SK-N-SH treated with all-trans-retinoic acid at 6 μM for 48 hours (cell line): ENCODE data around the gene CYP2E1.

Experiments used
- ARNTL ChIP-seq: fragments of 450-650 bp; formaldehyde crosslinking; IDR thresholded peaks from 2 replicates; pipeline ENCODE4 v1.5.0; 2020; ENCODE audit warnings: low read depth, mild to moderate bottlenecking, moderate library complexity, borderline replicate concordance
- ISL1 ChIP-seq: fragments of 250-450 bp; sonication (Bioruptor Pico); IDR thresholded peaks from 2 replicates; pipeline ENCODE4 v2.1.2; 2022; ENCODE audit warnings: mild to moderate bottlenecking, moderate library complexity
- ZFP3 ChIP-seq: fragments of 250-450 bp; sonication (Bioruptor Pico); IDR thresholded peaks from 2 replicates; pipeline ENCODE4 v1.5.0; 2020; ENCODE audit warnings: mild to moderate bottlenecking, moderate library complexity
- ZFP30 ChIP-seq: fragments of 450-650 bp; formaldehyde crosslinking; IDR thresholded peaks from 2 replicates; pipeline ENCODE4 v1.5.0; 2022; ENCODE audit warnings: mild to moderate bottlenecking, moderate library complexity
- ZNF70 ChIP-seq: fragments of 450-650 bp; formaldehyde crosslinking; IDR thresholded peaks from 2 replicates; pipeline ENCODE4 v1.5.0; 2020; ENCODE audit warnings: mild to moderate bottlenecking, moderate library complexity
- TF ChIP-seq, protein P1 (sequence below): fragments of 250-450 bp; sonication (Bioruptor Pico); IDR thresholded peaks from 2 replicates; pipeline ENCODE4 v1.8.0; 2020; ENCODE audit warnings: mild to moderate bottlenecking, moderate library complexity, borderline replicate concordance
- TF ChIP-seq, protein P2 (sequence below): fragments of 250-450 bp; sonication (Bioruptor Pico); IDR thresholded peaks from 2 replicates; pipeline ENCODE4 v1.5.0; 2020; ENCODE audit warnings: mild to moderate bottlenecking, moderate library complexity

DNA sequence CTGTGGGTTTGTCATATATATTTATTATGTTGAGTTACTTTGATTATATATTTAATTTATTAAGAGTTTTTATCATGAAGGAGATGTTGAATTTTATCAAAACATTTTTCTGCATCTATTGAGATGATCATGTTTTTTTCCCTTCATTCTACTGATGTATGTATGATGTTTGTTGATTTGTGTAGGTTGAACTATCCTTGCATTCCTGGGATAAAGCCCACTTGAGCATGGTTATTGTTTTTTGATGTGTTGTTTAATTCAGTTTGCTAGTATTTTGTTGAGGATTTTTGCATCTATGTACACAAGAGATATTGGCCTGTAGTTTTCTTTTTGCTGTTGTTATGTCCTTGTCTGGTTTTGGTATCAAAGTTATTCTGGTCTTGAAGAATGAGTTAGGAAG, 42.3 kb upstream of the CYP2E1 start:
- TF ChIP-seq ISL1 (CRISPR knock-in tag) (no peak), ARNTL (CRISPR knock-in tag) (no peak), ZFP30 (no peak), ZNF70 (CRISPR knock-in tag) (no peak), ZFP3 (CRISPR knock-in tag) (no peak)
- TF ChIP-seq, protein P1, sequence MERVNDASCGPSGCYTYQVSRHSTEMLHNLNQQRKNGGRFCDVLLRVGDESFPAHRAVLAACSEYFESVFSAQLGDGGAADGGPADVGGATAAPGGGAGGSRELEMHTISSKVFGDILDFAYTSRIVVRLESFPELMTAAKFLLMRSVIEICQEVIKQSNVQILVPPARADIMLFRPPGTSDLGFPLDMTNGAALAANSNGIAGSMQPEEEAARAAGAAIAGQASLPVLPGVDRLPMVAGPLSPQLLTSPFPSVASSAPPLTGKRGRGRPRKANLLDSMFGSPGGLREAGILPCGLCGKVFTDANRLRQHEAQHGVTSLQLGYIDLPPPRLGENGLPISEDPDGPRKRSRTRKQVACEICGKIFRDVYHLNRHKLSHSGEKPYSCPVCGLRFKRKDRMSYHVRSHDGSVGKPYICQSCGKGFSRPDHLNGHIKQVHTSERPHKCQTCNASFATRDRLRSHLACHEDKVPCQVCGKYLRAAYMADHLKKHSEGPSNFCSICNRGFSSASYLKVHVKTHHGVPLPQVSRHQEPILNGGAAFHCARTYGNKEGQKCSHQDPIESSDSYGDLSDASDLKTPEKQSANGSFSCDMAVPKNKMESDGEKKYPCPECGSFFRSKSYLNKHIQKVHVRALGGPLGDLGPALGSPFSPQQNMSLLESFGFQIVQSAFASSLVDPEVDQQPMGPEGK: no peak
- TF ChIP-seq, protein P2, sequence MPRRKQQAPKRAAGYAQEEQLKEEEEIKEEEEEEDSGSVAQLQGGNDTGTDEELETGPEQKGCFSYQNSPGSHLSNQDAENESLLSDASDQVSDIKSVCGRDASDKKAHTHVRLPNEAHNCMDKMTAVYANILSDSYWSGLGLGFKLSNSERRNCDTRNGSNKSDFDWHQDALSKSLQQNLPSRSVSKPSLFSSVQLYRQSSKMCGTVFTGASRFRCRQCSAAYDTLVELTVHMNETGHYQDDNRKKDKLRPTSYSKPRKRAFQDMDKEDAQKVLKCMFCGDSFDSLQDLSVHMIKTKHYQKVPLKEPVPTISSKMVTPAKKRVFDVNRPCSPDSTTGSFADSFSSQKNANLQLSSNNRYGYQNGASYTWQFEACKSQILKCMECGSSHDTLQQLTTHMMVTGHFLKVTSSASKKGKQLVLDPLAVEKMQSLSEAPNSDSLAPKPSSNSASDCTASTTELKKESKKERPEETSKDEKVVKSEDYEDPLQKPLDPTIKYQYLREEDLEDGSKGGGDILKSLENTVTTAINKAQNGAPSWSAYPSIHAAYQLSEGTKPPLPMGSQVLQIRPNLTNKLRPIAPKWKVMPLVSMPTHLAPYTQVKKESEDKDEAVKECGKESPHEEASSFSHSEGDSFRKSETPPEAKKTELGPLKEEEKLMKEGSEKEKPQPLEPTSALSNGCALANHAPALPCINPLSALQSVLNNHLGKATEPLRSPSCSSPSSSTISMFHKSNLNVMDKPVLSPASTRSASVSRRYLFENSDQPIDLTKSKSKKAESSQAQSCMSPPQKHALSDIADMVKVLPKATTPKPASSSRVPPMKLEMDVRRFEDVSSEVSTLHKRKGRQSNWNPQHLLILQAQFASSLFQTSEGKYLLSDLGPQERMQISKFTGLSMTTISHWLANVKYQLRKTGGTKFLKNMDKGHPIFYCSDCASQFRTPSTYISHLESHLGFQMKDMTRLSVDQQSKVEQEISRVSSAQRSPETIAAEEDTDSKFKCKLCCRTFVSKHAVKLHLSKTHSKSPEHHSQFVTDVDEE (CRISPR knock-in tag): no peak
